Measurements from ENCODE around the gene ARHGAP10.

The ARHGAP10 gene

DNA sequence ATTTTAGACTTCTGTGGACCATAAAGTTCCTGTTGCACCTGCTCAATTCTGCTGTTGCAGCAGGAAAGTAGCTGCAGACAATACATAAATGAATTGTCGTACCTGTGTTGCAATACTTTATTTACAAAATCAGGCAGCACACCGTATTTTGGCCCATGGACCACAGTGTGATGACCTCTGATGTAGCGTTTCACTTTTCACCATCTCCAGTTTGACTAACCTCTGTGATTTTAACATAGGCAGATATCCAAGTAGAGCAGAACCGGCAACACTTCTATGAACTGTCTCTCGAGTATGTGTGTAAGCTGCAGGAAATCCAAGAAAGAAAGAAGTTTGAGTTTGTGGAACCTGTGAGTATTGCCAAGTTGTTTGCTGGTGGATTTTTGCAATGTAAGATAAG lies 132.7 kb downstream of the ARHGAP10 start:
- DNase-seq (ENCODE audit: extremely low read depth, low read depth), result no peak
- no peak overlapping the region for H3K4me3 ChIP-seq (replicated peaks; ENCODE audit: low read depth, low read length)
- TF ChIP-seq, protein P1, sequence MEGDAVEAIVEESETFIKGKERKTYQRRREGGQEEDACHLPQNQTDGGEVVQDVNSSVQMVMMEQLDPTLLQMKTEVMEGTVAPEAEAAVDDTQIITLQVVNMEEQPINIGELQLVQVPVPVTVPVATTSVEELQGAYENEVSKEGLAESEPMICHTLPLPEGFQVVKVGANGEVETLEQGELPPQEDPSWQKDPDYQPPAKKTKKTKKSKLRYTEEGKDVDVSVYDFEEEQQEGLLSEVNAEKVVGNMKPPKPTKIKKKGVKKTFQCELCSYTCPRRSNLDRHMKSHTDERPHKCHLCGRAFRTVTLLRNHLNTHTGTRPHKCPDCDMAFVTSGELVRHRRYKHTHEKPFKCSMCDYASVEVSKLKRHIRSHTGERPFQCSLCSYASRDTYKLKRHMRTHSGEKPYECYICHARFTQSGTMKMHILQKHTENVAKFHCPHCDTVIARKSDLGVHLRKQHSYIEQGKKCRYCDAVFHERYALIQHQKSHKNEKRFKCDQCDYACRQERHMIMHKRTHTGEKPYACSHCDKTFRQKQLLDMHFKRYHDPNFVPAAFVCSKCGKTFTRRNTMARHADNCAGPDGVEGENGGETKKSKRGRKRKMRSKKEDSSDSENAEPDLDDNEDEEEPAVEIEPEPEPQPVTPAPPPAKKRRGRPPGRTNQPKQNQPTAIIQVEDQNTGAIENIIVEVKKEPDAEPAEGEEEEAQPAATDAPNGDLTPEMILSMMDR (IDR thresholded peaks at IDR 0.05; ENCODE audit: low read depth, low read length, missing control alignments), result no peak

DNA sequence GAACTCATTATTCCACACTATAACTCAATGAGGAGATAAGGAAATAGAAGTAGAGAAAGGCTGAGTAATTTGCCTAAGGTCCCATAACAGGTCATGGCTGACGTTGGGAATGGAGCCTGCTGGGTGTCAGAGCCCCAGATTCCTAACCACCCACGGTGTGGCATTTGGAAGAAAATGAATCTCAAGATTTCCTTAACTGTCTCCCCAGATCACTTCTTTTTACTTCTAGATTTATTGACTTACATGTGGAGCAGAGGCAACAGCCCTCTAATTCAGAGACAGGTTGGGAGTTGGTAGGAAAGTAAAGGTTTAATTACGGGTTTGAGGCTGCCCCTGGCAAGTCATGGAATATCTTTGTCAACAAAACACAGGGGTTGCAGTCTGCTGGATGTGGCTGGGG lies 134.0 kb downstream of the ARHGAP10 start:
- DNase-seq (ENCODE audit: extremely low read depth, low read depth), result no peak
- no peak overlapping the region for H3K4me3 ChIP-seq (replicated peaks; ENCODE audit: low read depth, low read length)
- TF ChIP-seq, protein P1 (IDR thresholded peaks at IDR 0.05; ENCODE audit: low read depth, low read length, missing control alignments), result no peak

DNA sequence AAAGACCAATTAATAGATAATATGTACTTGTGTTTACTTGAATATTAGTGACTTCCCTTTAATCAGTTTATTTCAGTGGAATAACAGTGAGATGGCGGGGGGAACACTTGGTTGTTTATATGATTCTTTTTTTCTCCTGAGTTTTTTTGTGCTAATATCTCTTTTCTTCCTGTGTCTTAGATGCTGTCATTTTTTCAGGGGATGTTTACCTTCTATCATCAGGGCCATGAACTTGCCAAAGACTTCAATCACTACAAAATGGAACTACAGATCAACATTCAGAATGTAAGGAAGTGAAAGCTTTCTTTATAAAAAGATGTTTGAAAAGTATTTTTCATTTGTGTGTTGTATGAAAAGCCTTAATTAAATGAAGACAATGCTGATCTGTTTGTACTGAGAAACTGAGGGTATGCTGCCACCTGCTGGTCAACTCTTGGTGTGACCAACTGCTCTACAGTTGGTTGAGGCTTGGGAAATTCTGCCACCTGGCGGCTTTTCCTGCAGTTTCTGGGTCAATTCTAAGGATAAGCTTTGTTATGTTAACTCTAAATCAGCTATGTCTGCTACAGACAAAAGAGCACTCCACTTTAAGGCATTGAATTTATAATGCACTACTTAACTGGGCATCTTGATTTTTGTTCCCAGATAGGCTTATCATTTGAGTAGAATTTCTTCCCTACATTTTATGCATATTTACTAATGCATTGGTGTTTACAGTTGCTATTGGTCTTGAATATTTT lies 134.8 kb downstream of the ARHGAP10 start:
- TF ChIP-seq, protein P1 (IDR thresholded peaks at IDR 0.05; ENCODE audit: low read depth, low read length, missing control alignments), result peak; percentile 99
- H3K4me3 ChIP-seq (replicated peaks; ENCODE audit: low read depth, low read length), result no peak overlapping the region
- DNase-seq (ENCODE audit: extremely low read depth, low read depth), result peak; percentile 84

DNA sequence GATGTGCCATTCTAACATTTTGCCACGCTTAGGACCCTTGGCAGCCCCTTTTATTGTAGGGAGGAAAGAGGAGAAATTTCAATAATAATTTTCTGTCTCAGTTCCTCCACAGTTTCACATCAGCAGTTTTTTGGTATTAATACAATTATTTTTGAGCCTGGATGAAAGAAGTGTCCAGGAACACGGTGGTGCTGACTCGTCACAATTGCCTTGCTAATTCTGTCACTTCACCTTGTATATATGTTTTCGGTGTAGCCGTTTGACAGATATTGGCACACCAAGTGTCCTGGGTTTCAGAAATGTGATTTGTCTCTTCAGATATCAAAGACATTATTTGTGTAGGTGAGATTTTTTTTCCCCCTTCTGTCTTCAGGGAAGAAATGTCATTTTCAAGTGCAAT lies 142.2 kb downstream of the ARHGAP10 start:
- no peak overlapping the region for H3K4me3 ChIP-seq (replicated peaks; ENCODE audit: low read depth, low read length)
- no peak for DNase-seq (ENCODE audit: extremely low read depth, low read depth)
- TF ChIP-seq, protein P1 (IDR thresholded peaks at IDR 0.05; ENCODE audit: low read depth, low read length, missing control alignments), result no peak

DNA sequence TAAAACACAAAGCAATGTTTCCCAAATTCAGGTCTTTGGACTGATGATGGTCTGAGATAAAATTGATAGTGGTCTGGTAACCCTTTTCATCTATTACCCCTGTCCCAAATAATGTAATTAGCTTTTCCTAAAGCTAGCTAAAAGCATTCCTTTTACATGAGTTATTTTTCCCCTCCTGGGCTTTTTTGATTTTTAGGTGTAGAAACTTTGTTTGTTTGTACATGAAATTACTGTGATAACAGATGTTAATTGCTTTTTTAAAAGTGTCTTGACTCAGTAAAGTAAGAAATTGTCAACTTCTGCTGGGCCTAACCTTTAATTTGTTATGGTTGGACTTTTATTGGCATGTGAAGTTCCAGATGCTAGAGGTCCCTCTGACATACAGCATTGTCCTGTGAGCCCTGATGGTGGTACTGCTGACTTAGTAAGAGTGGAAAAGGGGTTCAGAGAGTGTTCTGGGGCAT lies 145.5 kb downstream of the ARHGAP10 start:
- DNase-seq (ENCODE audit: extremely low read depth, low read depth), result no peak
- no peak overlapping the region for H3K4me3 ChIP-seq (replicated peaks; ENCODE audit: low read depth, low read length)
- TF ChIP-seq, protein P1 (IDR thresholded peaks at IDR 0.05; ENCODE audit: low read depth, low read length, missing control alignments), result no peak

DNA sequence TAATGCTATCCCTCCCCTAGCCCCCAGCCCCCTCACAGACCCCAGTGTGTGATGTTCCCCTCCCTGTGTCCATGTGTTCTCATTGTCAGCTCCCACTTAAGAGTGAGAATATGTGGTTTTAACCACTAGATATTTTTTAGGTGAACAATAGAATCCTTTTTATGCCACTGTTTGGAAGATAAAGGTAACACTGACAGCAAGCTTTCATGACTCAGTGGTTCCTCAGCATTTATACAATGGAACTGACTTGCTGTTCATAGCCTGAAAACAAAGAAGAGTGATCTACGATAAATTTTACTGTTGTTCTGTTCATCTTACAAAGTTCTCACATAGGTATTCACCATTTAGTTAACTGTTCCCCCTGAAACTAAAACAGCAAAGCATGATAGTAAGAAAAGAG lies 147.8 kb downstream of the ARHGAP10 start:
- TF ChIP-seq, protein P1 (IDR thresholded peaks at IDR 0.05; ENCODE audit: low read depth, low read length, missing control alignments), result no peak
- no peak for DNase-seq (ENCODE audit: extremely low read depth, low read depth)
- no peak overlapping the region for H3K4me3 ChIP-seq (replicated peaks; ENCODE audit: low read depth, low read length)
